Naive thymus-derived CD4-positive, alpha-beta T cell (primary cell): Measurements from ENCODE around the gene DNM3. TPM values are rescaled to one million over a fixed set of nuclear protein-coding genes. Genes with fewer than 3 reads are reported as not detected.

Source experiments
- ATAC-seq: fragments of 150-1000 bp; cut with Tn5 transposase; 2 replicates; pipeline ENCODE4 v1.10.0; 2021; ENCODE audit warnings: mild to moderate bottlenecking, moderate library complexity
- CTCF ChIA-PET: fragments of 350-600 bp; sonication (Branson Sonifier 250); formaldehyde crosslinking; loops from one replicate; lab custom pipeline; 2021; ENCODE audit warnings: antibody characterized with exemption; lab: Charles Lee
- POLR2A ChIA-PET: fragments of 350-600 bp; sonication (Branson Sonifier 250); formaldehyde crosslinking; loops from one replicate; lab custom pipeline; 2021; ENCODE audit warnings: antibody characterized with exemption, inconsistent platforms; lab: Charles Lee
- DNase-seq, 9 donors: peaks; one replicate each; pipeline versions ENCODE4 v3.0.0 to v3.0.0-alpha.2; 2020 to 2022; ENCODE audit warnings: mixed read lengths in 1 of 9
- H3K27ac ChIP-seq: one replicate; pipeline ENCODE4 v1.7.0; 2013; ENCODE audit warnings: mild to moderate bottlenecking, low read depth, low read length, moderate library complexity
- H3K27me3 ChIP-seq, 2 donors: one replicate each; pipeline ENCODE4 v1.7.0; 2013; ENCODE audit warnings: low read length in 2 of 2, mild to moderate bottlenecking in 2 of 2, moderate library complexity in 2 of 2; ENCODE audit not compliant: control insufficient read depth in 2 of 2, insufficient read depth in 2 of 2
- H3K36me3 ChIP-seq, 3 experiments: 1 replicate in 2 of 3; 2 replicates in 1 of 3; pipeline ENCODE4 v1.7.0; 2013; ENCODE audit warnings: low read length in 3 of 3, mild to moderate bottlenecking in 3 of 3, moderate library complexity in 1 of 3; ENCODE audit not compliant: insufficient read depth in 3 of 3, control insufficient read depth in 2 of 3
- H3K4me1 ChIP-seq, 2 donors: one replicate each; pipeline ENCODE4 v1.7.0; 2013; ENCODE audit warnings: low read length in 2 of 2, mild to moderate bottlenecking in 2 of 2, moderate library complexity in 1 of 2; ENCODE audit not compliant: control insufficient read depth in 2 of 2, insufficient read depth in 2 of 2
- H3K4me3 ChIP-seq: 2 replicates; pipeline ENCODE4 v1.7.0; 2013; ENCODE audit warnings: mild to moderate bottlenecking, low read length
- H3K9me3 ChIP-seq, 3 experiments: 1 replicate in 2 of 3; 2 replicates in 1 of 3; pipeline ENCODE4 v1.7.0; 2013; ENCODE audit warnings: low read length in 3 of 3; ENCODE audit not compliant: control insufficient read depth in 2 of 3
- H3K27ac Mint-ChIP-seq, 9 donors: one replicate each; pipeline ENCODE4 v1.8.0; 2020 to 2022; ENCODE audit warnings: mixed read lengths in 9 of 9, mild to moderate bottlenecking in 8 of 9, moderate library complexity in 5 of 9, inconsistent platforms in 2 of 9
- H3K27me3 Mint-ChIP-seq, 5 donors: one replicate each; pipeline ENCODE4 v1.8.0; 2021 to 2022; ENCODE audit warnings: mixed read lengths in 5 of 5, mild to moderate bottlenecking in 1 of 5
- H3K36me3 Mint-ChIP-seq, 5 donors: one replicate each; pipeline ENCODE4 v1.8.0; 2020 to 2022; ENCODE audit warnings: mixed read lengths in 5 of 5, mild to moderate bottlenecking in 3 of 5, inconsistent platforms in 1 of 5
- H3K4me1 Mint-ChIP-seq, 7 donors: one replicate each; pipeline ENCODE4 v1.8.0; 2020 to 2022; ENCODE audit warnings: mixed read lengths in 7 of 7, mild to moderate bottlenecking in 3 of 7, inconsistent platforms in 1 of 7
- H3K4me3 Mint-ChIP-seq, 10 donors: one replicate each; pipeline ENCODE4 v1.8.0; 2020 to 2022; ENCODE audit warnings: mild to moderate bottlenecking in 10 of 10, mixed read lengths in 10 of 10, moderate library complexity in 6 of 10, inconsistent platforms in 2 of 10
- H3K9me3 Mint-ChIP-seq, 11 donors: one replicate each; pipeline ENCODE4 v1.8.0; 2020 to 2022; ENCODE audit warnings: mixed read lengths in 11 of 11, mild to moderate bottlenecking in 4 of 11, inconsistent platforms in 1 of 11, moderate library complexity in 1 of 11
- intact Hi-C, 2 donors: fragments of 100-400 bp; cut with micrococcal nuclease; formaldehyde crosslinking; loops; one replicate each; pipeline ENCODE4 v1.15.1; 2023
- polyA plus RNA-seq, 2 donors: library from polyadenylated mRNA; unstranded; fragments of 300-500 nt; fragmentation: Illumina TruSeq; gene quantifications; one replicate each; pipeline ENCODE4 v1.2.3, GENCODE V29; 2021
- total RNA-seq, 6 experiments: library from RNA in 5 of 6; stranded (reverse) in 5 of 6; gene quantifications; 1 replicate in 5 of 6; 2 replicates in 1 of 6; pipeline ENCODE4 v1.2.3 and lab custom pipeline; 2021 to 2026

DNM3 gene
- total and polyA plus RNA-seq, 7 experiments from 2014 or later: 1.2 to 2.5 (median 2.0) TPM

GRCh38 chr1:172119184-172119583 lies 277.9 kb downstream of the DNM3 start:
- ChIA-PET POLR2A (interaction anchor here (0.7 kb wide), 1 partner anchor 10 kb away, joined by 3 read pairs; no protein-coding TSS in a partner anchor), CTCF (no interaction called here)
- H3K4me1 Mint-ChIP-seq: peaks cover 10 to 35% (median 24%) of the 10 kb centered on the region in 7 donors
- Histone ChIP-seq H3K27ac (no peak overlapping the region), H3K27me3 (no peaks in the 10 kb centered on the region), H3K9me3 (no peaks in the 10 kb centered on the region), H3K4me3 (no peak overlapping the region), H3K4me1 (peaks cover 13 to 17% of the 10 kb centered on the region in 2 donors), H3K36me3 (no peaks in the 10 kb centered on the region)
- H3K36me3 Mint-ChIP-seq: peaks cover 0 to 9% (median 3%) of the 10 kb centered on the region in 5 donors
- H3K4me3 Mint-ChIP-seq: no peak overlapping the region
- intact Hi-C loops: no loop called here
- peak overlapping the region in 1 of 9 donors; percentile 6 for H3K27ac Mint-ChIP-seq
- no peaks in the 10 kb centered on the region for H3K27me3 Mint-ChIP-seq
- DNase-seq (no peak), ATAC-seq (no peak)
- H3K9me3 Mint-ChIP-seq: peaks cover 0 to 7% (median 0%) of the 10 kb centered on the region in 11 donors

GRCh38 chr1:172120381-172120780 lies 279.1 kb downstream of the DNM3 start:
- no peaks in the 10 kb centered on the region for H3K27me3 Mint-ChIP-seq
- peaks cover 10 to 31% (median 24%) of the 10 kb centered on the region in 7 donors for H3K4me1 Mint-ChIP-seq
- no peak overlapping the region for H3K4me3 Mint-ChIP-seq
- no peak overlapping the region for H3K27ac ChIP-seq
- H3K9me3 ChIP-seq: no peaks in the 10 kb centered on the region
- H3K9me3 Mint-ChIP-seq: peaks cover 0 to 7% (median 0%) of the 10 kb centered on the region in 11 donors
- no peaks in the 10 kb centered on the region for H3K27me3 ChIP-seq
- H3K36me3 ChIP-seq: no peaks in the 10 kb centered on the region
- ATAC-seq (no peak), DNase-seq (no peak)
- H3K36me3 Mint-ChIP-seq: peaks cover 0 to 9% (median 3%) of the 10 kb centered on the region in 5 donors
- POLR2A ChIA-PET: no interaction called here
- intact Hi-C loops: no loop called here
- H3K4me1 ChIP-seq: peaks cover 13 to 17% of the 10 kb centered on the region in 2 donors
- H3K4me3 ChIP-seq: no peak overlapping the region
- CTCF ChIA-PET: no interaction called here
- no peak overlapping the region for H3K27ac Mint-ChIP-seq

GRCh38 chr1:172121081-172121717 lies 279.9 kb downstream of the DNM3 start:
- Histone ChIP-seq H3K4me1 (peaks cover 13 to 17% of the 10 kb centered on the region in 2 donors), H3K9me3 (no peaks in the 10 kb centered on the region), H3K4me3 (no peak overlapping the region), H3K27ac (no peak overlapping the region), H3K27me3 (no peaks in the 10 kb centered on the region), H3K36me3 (no peaks in the 10 kb centered on the region)
- H3K9me3 Mint-ChIP-seq: peaks cover 0 to 7% (median 0%) of the 10 kb centered on the region in 11 donors
- no peak overlapping the region for H3K4me3 Mint-ChIP-seq
- CTCF ChIA-PET: interaction anchor here (0.6 kb wide), 1 partner anchor 274 kb away, joined by 3 read pairs; no protein-coding TSS in a partner anchor
- ATAC-seq: no peak
- POLR2A ChIA-PET: no interaction called here
- DNase-seq: no peak
- H3K27me3 Mint-ChIP-seq: no peaks in the 10 kb centered on the region
- intact Hi-C loops: no loop called here
- H3K36me3 Mint-ChIP-seq: peaks cover 0 to 11% (median 3%) of the 10 kb centered on the region in 5 donors
- H3K27ac Mint-ChIP-seq: no peak overlapping the region
- peaks cover 10 to 28% (median 24%) of the 10 kb centered on the region in 7 donors for H3K4me1 Mint-ChIP-seq

- no peaks in the 10 kb centered on the region for H3K27me3 ChIP-seq
- Mint-ChIP-seq H3K4me3 (no peak overlapping the region), H3K9me3 (peaks cover 0 to 7% (median 0%) of the 10 kb centered on the region in 11 donors), H3K27me3 (no peaks in the 10 kb centered on the region), H3K27ac (no peak overlapping the region), H3K4me1 (peaks cover 9 to 28% (median 20%) of the 10 kb centered on the region in 7 donors), H3K36me3 (peaks cover 0 to 14% (median 9%) of the 10 kb centered on the region in 5 donors)
- intact Hi-C loops: no loop called here
- no peak overlapping the region for H3K27ac ChIP-seq
- POLR2A ChIA-PET: no interaction called here
- H3K36me3 ChIP-seq: no peaks in the 10 kb centered on the region
- peaks cover 8 to 14% of the 10 kb centered on the region in 2 donors for H3K4me1 ChIP-seq
- no peak for ATAC-seq
- no peak for DNase-seq
- CTCF ChIA-PET: no interaction called here
- no peaks in the 10 kb centered on the region for H3K9me3 ChIP-seq
- H3K4me3 ChIP-seq: no peak overlapping the region
Measured at GRCh38 chr1:172122381-172122780, 281.1 kb downstream of the DNM3 start.

GRCh38 chr1:172125250-172125649 lies 284.0 kb downstream of the DNM3 start:
- H3K4me3 ChIP-seq: no peak overlapping the region
- Mint-ChIP-seq H3K27me3 (peaks cover 0 to 2% (median 0%) of the 10 kb centered on the region in 5 donors), H3K9me3 (peaks cover 0 to 14% (median 0%) of the 10 kb centered on the region in 11 donors), H3K4me1 (peaks cover 0 to 5% (median 0%) of the 10 kb centered on the region in 7 donors), H3K27ac (no peak overlapping the region), H3K36me3 (peaks cover 0 to 16% (median 7%) of the 10 kb centered on the region in 5 donors), H3K4me3 (no peak overlapping the region)
- ChIA-PET CTCF (no interaction called here), POLR2A (interaction anchor here (0.9 kb wide), 1 partner anchor 44 kb away, joined by 4 read pairs; no protein-coding TSS in a partner anchor)
- H3K27ac ChIP-seq: no peak overlapping the region
- no peaks in the 10 kb centered on the region for H3K4me1 ChIP-seq
- DNase-seq: no peak
- H3K36me3 ChIP-seq: no peaks in the 10 kb centered on the region
- H3K27me3 ChIP-seq: no peaks in the 10 kb centered on the region
- intact Hi-C loops: no loop called here
- no peaks in the 10 kb centered on the region for H3K9me3 ChIP-seq
- no peak for ATAC-seq

- Histone ChIP-seq H3K27ac (no peak overlapping the region), H3K4me1 (no peaks in the 10 kb centered on the region), H3K4me3 (no peak overlapping the region), H3K27me3 (no peaks in the 10 kb centered on the region), H3K9me3 (no peaks in the 10 kb centered on the region), H3K36me3 (no peaks in the 10 kb centered on the region)
- Mint-ChIP-seq H3K9me3 (peaks cover 0 to 14% (median 0%) of the 10 kb centered on the region in 11 donors), H3K27me3 (peaks cover 0 to 2% (median 0%) of the 10 kb centered on the region in 5 donors), H3K36me3 (peaks cover 0 to 16% (median 7%) of the 10 kb centered on the region in 5 donors), H3K27ac (peak overlapping the region in 1 of 9 donors; percentile 7), H3K4me1 (peaks cover 0 to 5% (median 0%) of the 10 kb centered on the region in 7 donors), H3K4me3 (no peak overlapping the region)
- ChIA-PET POLR2A (interaction anchor here (0.9 kb wide), 1 partner anchor 43 kb away, joined by 4 read pairs; no protein-coding TSS in a partner anchor), CTCF (no interaction called here)
- ATAC-seq: no peak
- intact Hi-C loops: no loop called here
- DNase-seq: no peak
Measured at GRCh38 chr1:172125812-172126430, 284.6 kb downstream of the DNM3 start.
